Right ventricle myocardium superior (tissue), 1 donor: Measurements from ENCODE around the gene SOCS1. TPM values are rescaled to one million over a fixed set of nuclear protein-coding genes. Genes with fewer than 3 reads are reported as not detected.
"Not testable (repeated sequence)": the region's sequence is repeated elsewhere in the genome, so short reads cannot be mapped to it uniquely, and the experiment has no call there.

ENCODE experiments used
- ATAC-seq: fragments of 200-7000 bp; cut with Tn5 transposase; one replicate; pipeline ENCODE4 v1.9.1; 2020; ENCODE audit warnings: mild to moderate bottlenecking; ENCODE audit not compliant: poor library complexity
- DNase-seq: peaks from one replicate; pipeline ENCODE4 v3.0.0-alpha.2; 2020
- intact Hi-C: fragments of 100-400 bp; cut with DNase I; formaldehyde crosslinking; loops from one replicate; pipeline ENCODE4 v1.11.2; 2022
- long read RNA-seq: library from polyadenylated mRNA; unstranded; transcript quantifications from one replicate; pipeline ENCODE4 v2.0.0, GENCODE V29; 2021
- total RNA-seq: library from RNA; stranded (reverse); fragmentation: NEBNext Ultra II Directional; extraction: Animal tissue kit (Norgen Biotek cat#: 25700); gene quantifications from one replicate; pipeline ENCODE4 v1.2.1, GENCODE V29; 2021
- donor health status: DM: no; HTN: yes; CAD: no; lungs with severe emphysema.

Gene SOCS1, protein sequence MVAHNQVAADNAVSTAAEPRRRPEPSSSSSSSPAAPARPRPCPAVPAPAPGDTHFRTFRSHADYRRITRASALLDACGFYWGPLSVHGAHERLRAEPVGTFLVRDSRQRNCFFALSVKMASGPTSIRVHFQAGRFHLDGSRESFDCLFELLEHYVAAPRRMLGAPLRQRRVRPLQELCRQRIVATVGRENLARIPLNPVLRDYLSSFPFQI
- 3.7 TPM for total RNA-seq
- long read RNA-seq, transcript SOCS1-201 (2 exons, 1,225 nt) = major isoform, 7 of 9 reads
- long read RNA-seq, partial matches to known transcripts = 0 of 9 reads
- long read RNA-seq, other reads (novel, unspliced or antisense) = 0 of 9 reads

DNA sequence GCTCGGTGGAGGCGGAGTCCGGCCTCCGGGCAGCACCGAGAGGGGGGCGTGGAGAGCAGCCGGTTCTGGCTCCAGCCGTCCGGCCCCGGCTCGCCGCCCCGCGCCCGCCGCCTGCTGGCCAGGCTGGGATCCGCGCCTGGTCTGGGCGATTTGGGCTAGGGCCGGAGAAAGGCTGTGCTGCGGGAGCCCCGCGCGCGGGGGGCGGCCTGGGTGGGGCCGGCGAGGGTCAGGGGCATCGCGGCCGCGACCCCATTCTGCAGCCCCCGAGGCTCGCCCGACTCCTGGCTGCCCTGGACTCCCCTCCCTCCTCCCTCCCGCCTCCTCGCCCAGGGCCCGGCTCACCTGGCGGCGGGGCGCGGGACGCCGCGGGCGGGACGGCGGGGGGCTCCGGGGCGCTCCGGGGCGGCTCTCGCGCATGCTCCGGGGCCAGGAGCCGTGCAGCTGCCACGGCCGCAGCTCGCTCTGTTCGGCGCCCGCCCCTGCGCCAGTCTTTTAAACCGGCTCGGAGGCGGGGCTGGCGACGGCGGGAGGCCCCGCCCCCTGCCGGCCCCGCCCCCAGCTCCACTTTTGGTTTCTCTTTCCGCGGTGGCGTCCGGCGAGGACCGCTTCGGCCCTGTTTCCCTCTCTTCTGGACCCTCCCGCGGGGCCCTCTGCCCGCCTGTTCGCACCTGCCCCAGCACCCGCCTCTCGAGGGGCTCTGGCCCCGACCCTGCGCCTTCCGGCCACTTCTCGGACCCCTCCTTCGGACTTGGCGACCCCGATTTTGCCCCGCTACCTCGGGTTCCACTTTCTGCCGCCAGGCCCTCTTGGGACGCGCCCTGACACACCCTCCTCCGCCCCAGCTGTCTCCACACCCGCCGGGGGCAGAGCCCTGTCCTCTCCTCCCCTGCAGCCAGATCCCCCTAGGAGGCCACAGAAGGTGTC, at the start of gene SOCS1:
SOCS1 (minus strand) TSS at position 468 of the 924 bp plus-strand sequence. CDS start 726 bp downstream, outside the sequence.
- DNase-seq = peak; percentile 90
- intact Hi-C loops = loop anchor here (2.0 to 5.0 kb wide), 3 partner anchors 101 to 291 kb away; no protein-coding TSS in a partner anchor
- peak; percentile 81 for ATAC-seq

DNA sequence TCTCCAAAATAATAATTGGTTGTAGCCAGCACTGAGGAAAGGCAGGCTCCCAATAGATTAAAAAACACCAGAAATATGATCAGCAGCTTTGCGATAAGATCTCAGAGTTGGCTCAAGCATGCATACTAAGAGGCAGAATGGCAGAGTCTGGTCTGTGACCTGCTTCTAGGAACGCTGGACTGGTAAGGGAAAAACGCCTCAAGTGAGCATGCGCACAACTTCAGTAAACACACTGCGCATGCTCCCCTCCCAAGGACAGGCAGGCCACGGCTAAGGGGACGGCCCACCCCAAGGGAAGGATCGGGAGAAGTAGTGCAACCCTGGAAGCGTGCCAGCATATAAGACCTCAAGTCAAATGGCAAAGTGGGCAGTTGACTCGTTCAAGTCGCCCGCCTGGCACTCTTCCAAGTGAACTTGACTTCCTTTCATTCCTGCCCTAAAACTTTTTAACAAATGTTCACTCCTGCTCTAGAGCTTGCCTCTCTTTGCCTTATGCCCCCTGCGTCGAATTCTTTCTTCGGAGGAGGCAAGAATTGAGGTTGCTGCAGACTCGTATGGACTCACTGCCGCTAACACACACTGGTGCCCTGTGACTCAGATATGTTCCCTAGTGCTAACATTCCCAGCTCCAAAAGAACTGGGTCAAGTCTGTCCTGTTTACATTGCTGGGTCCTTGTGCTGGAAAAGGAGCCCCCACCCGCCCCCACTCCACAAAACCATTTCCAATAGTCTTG, 47.6 kb upstream of the SOCS1 start:
- intact Hi-C loops = no loop called here
- no peak for DNase-seq
- ATAC-seq = no peak

DNA sequence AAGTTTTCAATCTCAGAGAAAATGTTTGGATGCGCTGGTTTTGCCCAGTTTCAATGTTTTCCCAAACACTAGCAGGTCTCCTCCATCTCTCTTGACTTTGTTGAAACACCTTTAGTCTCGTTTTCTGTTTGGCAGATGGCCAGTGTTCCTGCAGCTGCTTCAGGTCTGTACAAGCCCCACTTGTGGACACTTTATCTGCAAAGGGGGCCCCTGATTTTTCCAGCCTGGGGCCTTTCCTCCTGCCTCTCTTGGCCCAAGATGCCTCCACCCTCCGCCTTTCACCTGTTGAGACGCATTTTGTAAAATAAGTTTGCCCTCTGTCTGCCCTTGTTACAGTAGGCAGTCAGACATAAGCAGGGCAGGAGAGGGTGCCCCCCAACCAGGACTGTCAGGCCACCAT, 47.0 kb upstream of the SOCS1 start:
- no peak for ATAC-seq
- DNase-seq = no peak
- intact Hi-C loops = no loop called here

DNA sequence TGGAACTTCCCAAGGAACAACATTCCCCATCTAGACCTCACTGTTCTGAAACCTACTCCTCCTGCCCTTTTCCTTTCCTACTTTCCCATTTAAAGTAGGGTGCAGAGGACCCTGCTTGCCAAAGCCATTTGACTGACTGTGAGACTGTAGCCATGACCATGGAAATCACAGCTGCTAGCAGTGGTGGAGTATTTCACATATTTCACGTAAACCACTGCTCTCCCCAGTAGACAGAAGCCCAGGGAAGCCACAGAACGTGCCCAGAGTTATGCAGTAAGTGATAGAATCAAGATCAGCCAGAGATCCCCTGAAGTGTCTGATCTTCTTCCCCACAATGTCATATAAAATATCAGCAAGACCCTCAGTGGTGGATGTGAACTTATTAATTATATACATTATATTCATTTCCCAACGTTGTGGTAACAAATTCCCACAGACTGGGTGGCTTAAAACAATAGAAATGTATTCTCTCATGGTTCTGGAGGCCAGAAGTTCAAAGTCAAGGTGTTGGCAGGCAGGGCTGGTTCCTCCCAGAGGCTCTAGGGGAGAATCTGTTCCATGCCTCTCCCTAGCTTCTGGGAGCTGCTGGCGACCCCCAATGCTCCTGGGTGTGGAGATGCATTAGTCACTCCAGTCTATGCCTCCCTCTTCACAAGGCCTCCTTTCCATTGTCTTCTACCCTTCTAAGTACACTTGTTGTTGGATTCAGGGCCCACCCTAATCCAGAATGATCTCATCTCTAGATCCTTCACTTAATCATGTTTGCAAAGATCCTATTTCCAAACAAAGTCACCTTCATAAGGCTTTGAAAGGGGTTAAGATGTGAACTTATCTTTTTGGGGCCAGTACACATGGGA, 45.9 kb upstream of the SOCS1 start:
- intact Hi-C loops = no loop called here
- DNase-seq = no peak
- no peak for ATAC-seq

DNA sequence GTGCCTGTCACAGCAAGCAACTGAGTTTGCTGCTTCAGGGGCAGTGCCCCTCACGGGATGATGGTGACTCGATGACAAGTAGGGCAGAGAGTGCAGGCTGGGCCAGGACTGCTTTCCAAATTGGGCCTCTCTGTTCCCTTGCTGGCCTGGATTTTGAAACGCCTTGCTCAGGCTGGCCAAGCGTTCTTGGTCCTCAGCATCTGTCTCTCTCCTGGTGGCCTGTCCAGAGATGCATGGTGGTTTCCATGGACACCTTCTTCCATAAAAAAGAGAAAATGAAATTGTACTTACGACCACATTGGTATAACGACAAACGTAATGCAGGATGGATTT, 44.5 kb upstream of the SOCS1 start:
- no peak for ATAC-seq
- intact Hi-C loops = no loop called here
- DNase-seq = no peak

DNA sequence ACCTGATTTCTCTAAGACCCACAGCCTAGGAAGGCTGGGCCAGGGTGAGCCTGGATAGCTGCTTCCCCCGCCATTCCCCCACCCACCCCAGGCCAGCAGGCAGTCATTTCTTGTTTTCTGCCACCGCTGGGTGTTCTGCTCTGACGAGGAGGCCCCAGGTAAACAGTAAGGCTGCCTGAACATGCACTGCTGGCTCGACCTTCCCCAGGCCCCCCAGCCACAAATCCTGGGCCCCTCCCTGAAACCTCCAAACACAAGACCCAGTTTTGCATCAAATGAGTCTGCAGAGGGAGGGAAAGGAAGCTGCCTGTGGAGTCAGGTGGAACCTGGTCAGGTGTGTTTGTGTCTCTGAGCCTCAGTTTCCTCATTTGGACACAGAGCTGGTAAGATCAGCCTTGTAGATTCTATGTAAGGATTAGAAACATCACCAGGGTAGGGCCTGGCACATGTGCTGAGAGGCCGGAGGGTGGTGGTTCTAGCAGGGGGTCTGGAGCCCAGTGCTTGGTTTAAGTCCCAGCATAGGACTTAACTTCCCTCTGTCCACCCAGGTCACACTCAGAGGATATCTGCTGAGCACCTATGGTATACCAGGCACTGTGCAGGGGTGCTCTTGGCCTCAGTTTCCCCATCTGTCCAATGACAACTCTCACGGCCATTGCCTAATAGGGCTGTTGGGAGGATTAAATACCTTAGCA, 44.0 kb upstream of the SOCS1 start:
- DNase-seq (no peak), ATAC-seq (no peak)
- intact Hi-C loops = no loop called here

DNA sequence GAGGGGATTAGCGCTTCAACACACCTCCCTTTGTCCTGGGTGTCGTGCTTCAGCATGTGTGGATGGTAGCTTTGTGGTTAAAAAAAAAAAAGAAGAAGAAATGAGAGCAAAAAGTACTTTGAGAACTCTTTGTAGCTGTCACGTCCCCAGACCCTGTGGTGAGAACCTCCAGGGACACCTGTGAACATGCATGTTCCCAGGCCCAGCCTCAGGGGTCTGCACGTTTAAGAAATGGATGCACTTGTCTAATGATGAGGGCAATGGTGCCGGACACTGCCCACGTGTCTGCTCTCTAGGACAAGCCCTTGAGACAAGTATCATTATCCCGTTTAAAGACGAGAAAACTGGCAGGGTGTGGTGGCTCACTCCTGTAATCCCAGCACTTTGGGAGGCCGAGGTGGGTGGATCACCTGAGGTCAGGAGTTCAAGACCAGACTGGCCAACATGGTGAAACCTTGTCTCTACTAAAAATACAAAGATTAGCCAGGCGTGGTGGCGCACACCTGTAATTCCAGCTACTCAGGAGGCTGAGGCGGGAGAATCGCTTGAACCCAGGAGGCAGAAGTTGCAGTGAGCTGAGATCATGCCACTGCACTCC, 43.0 kb upstream of the SOCS1 start:
- DNase-seq, ATAC-seq, intact Hi-C loops: not testable (repeated sequence)

DNA sequence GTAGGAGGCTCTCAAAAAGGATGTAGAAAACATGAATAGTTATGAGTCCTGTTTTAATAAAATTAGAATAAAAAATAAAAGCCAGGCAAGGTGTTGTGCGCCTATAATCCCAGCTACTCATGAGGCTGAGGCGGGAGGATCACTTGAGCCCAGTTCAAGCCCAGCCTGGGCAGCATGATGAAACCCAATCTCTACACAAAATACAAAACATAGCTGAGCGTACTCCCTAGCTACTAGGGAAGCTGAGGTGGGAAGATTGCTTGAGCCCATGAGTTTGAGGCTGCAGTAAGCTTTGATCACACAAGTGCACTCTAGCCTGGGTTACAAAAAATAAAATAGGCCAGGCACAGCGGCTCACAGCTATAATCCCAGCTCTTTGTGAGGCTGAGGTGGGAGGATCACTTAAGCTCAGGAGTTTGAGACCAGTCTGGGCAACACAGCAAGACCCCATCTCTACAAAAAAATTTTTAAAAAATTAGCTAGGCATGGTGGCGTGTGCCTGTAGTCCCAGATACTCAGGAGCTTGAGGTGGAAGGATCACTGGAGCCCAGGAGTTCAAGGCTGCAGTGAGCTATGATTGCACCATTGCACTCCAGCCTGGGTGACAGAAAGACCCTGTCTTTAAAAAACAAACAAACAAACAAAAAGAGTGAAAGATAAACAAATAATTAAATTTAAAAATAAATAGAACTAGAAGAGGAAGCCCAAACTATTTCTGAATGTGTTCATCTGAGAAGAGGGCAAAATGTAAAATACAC, 42.3 kb upstream of the SOCS1 start:
- no peak for ATAC-seq
- intact Hi-C loops = no loop called here
- DNase-seq = no peak

DNA sequence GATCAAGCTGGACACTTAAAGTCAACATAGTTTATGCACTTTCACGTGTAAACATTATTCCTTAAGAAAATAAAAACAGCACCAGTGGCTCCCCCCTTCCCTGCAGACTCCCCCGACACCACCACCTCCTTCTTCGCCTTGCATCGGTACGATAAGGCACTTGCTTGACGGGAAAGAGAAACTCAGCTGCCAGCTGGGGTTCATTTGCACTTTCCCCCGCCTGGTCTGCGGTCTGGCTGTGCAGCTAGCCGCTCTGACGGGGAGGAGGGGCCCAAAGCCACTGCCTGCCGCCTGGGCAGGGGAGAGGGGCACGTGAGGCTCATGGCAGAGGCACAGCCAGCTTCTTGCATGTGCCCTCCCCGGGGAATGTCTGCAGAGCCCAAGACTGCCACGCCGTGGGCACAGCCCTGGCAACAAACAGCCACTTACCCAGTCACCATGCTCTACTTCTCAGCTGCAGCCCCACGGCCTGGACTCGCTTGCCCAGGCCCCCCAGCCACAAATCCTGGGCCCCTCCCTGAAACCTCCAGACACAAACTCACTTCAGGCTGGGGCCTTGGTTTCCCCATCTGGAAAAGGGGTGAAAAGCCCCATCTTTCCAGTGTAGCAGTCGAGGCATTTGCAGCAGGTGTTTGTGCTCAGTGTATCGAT, 41.6 kb upstream of the SOCS1 start:
- intact Hi-C loops = no loop called here
- ATAC-seq (peak; percentile 97), DNase-seq (peak; percentile 87)

DNA sequence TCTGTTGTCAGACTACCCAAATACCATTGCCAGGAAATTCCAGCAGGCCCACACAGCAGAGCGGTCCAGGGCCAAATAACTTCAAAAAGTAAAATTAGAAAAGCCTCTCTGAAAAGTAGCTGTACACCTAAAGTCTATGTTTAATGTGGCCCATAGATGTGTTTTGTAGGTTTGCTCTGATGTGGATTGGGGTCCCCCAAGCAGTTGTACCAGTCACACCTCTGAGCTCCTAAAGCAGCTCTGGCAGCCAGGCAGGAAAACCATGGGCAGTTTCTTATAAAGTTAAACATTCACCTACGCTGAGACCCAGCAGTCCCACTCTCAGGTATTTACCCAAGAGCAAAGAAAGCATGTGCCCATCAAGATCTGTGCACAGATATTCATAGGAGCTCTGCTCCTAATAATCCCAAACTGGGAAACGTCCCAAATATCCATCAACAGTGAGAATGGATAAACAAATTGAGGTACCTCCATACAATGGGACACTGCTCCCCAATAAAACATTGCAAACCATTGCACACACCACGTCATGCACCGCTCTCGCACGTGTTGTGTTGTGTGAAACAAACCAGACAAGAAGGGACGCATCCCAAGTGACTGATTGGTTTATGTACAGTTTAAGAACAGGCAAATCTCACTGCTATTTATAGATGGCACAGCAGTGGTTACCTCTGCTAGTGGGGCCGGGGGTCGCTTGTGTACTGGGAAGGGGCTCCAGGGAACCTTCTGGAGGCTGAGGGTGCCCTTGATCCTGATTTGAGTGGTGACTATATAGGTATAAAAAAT, 40.9 kb upstream of the SOCS1 start:
- ATAC-seq = peak; percentile 80
- intact Hi-C loops = no loop called here

DNA sequence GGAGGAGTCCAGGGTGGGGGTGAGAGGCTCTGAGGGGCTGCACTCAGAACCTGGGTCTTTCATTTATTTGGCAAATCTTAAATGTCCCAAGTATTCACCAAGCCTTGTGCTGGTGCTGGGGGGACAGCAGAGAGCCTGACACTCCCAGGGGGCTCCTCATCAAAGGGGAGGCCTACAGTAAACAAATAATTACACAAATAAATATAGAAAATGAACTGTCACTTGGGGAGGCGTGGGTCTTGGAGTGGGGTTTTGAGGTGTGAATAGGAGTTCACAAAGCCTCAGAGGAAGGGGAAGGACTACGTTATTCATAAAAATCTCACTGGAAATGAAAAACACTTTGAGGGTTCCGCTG, 40.3 kb upstream of the SOCS1 start:
- no peak for ATAC-seq
- DNase-seq = no peak
- intact Hi-C loops = no loop called here

More for the DNA sequence above, 40.9 kb upstream of the SOCS1 start:
- DNase-seq = no peak

DNA sequence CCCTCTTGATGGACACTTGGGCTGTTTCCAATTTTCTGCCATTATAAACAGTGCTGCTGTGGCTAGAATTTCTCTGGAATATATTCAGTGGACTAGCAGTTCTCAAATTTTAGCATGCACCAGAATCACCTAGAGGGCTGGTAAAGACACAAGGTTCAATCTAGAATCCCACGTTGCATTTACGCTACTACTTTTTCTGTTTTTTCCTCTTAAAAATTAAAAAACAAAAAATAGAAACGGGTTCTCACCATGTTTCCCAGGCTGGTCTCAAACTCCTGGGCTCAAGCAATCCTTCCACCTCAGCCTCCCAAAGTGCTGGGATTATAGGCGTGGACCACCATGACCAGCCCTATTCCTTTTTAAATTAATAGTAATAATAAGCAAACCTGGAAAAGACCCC, 39.7 kb upstream of the SOCS1 start:
- DNase-seq = no peak
- intact Hi-C loops = no loop called here
- ATAC-seq = no peak

DNA sequence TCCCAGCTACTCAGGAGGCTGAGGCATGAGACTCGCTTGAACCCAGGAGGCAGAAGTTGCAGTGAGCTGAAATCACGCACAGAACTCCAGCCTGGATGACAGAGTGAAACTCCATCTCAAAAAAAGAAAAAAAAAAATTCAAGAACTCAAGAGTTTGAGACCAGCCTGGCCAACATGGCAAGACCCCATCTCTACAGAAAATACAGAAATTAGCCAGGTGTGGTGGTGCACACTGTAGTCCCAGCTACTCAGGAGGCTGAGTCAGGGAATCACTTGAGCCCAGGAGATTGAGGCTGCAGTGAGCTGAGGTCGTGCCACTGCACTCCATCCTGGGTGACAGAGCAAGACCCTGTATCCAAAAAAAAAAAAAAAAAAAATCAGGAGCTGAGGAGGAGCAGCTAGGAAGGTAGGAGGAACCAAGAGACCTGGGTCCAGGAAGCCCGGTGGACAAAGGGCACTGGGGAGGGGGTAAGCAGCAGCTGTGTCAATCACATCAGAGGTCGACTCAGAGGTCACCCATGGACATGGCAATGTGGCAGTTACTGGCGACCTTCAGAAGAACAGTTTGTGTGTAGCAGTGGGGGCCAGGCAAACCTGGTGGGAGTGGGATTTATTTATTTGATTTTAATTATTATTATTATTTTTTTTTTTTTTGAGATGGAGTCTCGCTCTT, 36.2 kb upstream of the SOCS1 start:
- DNase-seq = no peak
- intact Hi-C loops = no loop called here
- ATAC-seq = no peak

DNA sequence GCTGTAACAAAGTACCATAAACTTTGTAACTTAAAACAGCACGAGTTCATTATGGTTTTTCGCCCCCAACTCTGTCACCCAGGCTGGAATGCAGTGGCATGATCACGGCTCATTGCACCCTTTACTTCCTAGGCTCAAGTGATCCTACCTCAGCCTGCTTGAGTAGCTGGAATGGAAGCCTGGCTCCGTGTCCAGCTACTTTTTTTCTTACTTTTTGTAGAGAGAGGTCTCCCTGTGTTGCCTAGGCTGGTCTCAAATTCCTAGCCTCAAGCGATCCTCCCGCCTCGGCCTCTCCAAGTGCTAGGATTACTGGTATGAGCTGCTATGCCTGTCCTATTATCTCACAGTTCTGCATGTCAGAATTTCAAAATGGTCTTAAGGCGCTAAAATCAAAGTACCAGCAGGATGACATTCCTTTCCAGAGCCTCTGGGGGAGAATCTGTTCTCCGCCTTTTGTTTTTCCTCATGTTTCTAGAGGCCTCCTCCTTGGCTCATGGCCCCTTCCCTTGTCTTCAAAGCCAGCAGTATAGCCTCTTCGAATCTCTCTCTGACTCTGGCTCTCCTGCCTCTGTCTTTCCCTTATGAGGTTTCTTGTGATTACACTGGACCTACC, 35.2 kb upstream of the SOCS1 start:
- intact Hi-C loops = no loop called here
- DNase-seq (no peak), ATAC-seq (no peak)
